GM19238 (cell line): ENCODE data around the gene OASL.

ENCODE experiments used
- DNase-seq: peaks from one replicate; pipeline ENCODE4 v3.0.0; 2011; ENCODE audit warnings: low spot score; ENCODE audit not compliant: insufficient read length

Gene OASL

DNA sequence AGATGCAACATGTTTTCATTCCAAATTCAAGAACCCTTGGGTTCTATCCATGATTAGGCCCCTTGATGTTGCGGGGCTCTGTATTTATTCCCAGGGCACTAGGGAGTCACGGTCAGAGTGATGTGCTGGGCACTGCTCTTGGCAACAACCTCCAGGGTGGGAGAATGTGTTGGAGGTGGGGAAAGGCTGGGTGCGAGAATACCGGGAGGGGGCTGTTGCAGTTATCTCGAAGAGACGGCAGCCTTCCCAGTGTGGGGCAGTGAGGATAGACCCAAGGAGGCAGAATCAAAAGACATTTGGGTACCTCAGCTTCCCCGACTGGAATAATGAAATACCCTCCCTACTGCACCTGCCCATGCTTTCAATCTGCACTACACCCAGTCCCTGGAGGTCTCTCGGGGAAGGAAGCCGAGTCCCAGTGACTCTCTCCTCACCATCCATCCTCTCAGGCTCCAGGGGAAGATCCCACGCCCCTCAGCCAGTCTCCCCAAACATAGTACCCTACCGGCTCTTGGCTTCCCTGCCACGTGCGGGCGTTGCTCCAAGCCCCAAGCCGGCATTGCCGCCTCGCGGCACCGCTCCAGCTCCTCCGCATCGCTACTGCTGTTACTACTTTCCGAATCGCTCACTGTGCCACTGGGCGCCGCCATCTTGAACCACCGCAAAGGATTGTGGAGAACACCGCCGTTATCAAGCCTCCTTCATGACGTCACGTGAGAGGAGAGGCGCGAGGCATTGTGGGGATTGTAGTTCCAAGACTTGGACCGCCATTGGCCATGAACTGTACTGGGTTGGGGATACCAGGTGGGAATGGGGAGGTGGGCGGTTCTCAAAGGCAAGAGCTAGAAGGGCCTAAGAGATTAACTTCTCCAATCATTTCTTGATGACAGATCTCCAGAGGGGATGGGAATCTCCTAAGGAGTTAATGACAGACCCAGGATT, 22.9 kb downstream of the OASL start, which contains the start of gene C12orf43:
TSS of gene C12orf43 (minus strand) at position 663 of the 942 bp plus-strand sequence. CDS start at position 650, 13 bp downstream.
- peak; percentile 80 for DNase-seq

DNA sequence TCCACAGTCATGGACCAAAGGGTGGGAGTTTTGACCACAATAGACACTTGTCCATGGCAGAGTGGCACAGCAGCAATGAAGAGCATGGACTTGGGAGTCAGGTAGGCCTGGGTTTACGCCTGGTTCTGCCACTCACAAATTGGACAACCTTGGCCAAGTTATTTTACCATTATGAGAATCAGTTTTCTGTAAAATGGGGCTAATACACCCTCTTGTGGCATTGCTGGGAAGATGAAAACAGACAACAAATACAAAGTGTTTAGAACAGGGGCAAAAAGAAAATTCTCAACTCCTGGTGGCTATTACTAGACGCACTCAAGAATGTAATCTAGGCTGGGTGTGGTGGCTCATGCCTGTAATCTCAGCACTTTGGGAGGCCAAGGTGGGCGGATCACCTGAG, 25.3 kb downstream of the OASL start:
- no peak for DNase-seq

DNA sequence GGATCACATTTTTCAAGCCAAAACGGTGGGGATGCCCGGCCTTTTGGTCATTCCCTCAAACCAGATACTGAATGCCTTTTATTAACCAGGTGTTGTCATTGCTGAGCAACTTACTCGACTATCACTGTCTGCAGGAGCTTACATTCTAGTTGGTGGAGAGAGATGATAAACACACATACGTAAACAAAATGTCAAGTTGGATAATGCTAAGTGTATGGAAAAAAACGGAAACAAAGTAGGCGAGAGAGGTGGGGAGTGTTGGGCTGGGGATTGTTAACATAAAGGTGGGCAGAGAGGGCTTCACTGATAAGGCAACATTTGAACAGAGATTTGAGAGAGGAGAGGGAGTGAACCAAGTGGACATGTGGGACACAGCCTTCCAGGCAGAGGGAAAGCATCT, 27.2 kb downstream of the OASL start:
- DNase-seq, result no peak

DNA sequence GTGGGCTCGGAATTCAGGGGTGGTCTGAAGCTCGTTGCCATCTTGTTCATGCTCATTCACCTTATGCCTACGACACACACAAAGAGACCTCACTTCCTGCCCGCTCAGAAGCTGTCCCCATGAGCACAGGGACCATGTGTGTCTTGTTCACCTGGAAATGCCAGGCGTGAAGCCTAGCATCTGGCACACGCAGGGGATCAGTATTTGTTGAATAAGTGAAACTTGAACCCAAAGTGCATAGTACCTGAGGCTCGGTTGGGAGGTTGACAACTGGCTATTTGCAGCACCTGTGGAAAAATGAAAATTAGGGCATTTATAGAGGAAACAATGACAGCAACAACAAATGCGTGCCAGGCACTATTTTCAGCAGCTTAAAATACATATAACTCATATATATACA, 28.2 kb downstream of the OASL start:
- DNase-seq, result no peak

DNA sequence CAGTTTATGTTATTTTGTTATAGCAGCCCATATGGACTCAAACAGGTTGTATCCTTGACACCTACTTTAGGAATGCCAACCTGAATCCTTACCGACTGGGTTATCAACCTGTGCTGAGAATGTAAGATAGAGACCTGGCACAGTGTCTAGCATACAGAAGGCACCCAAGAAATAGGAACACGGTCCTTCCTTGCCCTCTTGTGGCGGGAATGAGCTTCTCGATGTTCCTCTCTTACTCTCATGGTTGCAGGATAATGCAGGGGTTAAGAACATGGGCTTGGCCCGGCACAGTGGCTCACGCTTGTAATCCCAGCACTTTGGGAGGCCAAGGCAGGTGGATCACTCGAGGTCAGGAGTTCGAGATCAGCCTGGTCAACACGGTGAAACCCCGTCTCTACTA, 29.3 kb downstream of the OASL start:
- DNase-seq, result no peak

DNA sequence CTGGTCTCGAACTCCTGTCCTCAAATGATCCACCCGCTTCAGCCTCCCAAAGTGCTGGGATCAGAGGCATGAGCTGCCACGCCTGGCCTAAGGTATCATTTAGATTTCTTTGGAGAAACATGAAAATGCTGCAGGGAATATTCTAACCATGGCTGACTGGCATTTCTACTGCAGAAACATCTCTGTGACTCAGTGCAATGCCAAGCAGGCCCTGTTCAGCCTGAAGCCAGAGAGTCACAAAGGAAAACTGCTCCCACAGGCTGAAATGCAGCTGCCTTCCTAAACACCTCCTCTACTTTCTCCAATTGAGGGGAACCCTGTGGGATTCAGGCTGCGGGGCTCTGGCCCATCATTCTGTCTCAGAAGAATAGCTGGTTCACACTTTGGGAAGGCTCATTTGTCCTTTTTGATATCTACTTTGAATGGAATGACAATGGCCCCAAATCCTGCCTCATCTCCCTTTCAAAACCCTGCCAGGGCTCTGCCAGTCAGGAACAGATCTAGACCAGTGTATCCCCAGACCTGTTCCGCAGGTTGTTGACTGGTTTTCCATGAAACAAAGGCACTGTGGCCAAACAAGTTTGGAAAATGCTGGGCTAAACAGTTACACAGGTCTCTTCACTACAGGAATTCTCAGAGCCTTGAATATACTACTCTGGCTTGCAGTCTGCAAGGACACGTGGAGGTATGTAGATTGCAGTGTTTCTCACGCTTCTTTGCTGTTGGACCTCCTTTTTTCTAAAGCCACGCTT, 30.5 kb downstream of the OASL start:
- DNase-seq, result no peak

DNA sequence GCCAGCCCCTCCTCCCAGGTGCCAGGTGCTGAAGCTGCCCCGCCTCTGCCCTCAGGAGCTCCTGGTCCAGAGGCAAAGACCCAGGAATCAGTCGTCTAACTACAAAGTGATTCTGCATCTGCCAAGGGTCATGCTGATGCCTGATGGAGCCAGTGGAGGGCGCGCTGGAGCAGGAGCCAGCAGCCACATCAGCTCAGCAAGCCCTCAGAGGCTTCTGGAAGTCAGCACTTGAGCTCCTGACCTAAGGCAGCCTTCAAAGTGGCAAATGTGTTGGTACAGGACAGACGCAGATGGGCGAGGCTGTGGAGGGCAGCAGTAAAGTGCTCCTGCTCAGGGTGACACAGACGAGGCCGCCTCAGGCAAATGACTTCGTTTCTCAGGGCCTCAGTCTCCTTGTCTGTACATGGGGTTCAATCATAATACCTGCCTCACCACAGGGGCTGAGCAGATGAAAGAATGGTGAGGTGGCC, 33.7 kb downstream of the OASL start:
- DNase-seq, result no peak

DNA sequence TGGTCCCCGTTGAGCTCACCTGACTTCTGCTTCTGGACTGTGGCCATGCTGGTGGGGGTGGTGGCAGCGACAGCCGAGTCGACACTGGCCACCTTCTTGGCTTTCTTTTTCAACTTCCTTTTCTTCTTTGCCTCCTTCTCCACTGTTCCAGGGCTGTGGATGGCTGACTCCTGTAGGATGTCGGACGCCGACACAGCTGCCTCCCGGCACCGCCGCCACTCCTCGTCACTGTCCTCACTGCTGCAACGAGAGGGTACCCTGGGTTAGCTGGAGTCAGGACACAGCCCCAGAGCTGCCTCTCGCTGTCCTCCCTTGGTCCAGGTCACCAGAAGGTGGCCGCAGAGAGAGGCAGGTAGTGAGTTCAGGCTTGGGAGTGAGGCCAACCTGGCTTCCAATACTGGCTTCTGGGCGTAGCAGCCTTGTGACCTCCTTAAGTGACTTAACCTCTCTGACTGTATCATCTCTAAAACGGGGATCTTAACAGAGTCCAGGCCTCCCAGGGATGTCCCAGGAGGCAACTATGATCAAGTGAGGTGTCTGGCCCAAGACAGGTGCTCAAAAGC, 34.7 kb downstream of the OASL start:
- no peak for DNase-seq

DNA sequence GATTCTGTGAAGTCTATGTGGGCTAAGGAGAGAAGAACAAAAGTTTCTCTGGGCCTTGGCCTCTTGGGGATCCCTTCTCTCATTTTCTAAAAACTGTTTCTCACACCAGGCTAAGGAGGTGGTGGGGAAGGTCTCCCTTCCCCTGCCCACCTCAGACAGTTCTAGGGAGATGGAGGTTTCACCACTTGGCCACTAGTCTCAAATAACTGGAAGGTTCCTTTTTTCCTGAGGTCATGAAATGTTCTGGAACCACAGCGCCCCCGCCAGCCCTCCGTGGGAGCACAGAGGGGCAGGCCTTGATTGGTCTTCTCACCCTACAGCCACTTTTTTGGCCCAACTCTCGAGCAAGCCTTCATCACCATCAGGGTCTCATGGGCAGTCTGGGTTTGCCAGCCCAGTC, 35.4 kb downstream of the OASL start:
- no peak for DNase-seq

DNA sequence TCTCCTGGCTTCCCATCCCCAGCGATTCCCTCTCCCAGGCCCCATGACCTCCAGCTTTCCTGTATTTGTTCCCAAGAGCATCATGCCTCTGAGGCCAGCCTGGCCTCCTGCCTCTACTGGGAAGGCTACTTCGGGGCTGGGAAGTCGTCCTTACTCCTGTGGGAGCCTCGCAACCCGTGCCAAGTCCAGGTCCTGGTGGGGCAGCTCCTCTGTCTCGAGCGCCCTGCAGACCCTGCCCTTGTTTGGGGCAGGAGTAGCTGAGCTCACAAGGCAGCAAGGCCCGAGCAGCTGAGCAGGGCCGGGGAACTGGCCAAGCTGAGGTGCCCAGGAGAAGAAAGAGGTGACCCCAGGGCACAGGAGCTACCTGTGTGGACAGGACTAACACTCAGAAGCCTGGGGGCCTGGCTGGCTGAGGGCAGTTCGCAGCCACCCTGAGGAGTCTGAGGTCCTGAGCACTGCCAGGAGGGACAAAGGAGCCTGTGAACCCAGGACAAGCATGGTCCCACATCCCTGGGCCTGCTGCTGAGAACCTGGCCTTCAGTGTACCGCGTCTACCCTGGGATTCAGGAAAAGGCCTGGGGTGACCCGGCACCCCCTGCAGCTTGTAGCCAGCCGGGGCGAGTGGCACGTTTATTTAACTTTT, 37.1 kb downstream of the OASL start:
- DNase-seq, result no peak

DNA sequence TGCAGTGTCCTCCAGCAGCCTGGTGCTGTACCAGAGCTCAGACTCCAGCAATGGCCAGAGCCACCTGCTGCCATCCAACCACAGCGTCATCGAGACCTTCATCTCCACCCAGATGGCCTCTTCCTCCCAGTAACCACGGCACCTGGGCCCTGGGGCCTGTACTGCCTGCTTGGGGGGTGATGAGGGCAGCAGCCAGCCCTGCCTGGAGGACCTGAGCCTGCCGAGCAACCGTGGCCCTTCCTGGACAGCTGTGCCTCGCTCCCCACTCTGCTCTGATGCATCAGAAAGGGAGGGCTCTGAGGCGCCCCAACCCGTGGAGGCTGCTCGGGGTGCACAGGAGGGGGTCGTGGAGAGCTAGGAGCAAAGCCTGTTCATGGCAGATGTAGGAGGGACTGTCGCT, 38.0 kb downstream of the OASL start:
- no peak for DNase-seq

DNA sequence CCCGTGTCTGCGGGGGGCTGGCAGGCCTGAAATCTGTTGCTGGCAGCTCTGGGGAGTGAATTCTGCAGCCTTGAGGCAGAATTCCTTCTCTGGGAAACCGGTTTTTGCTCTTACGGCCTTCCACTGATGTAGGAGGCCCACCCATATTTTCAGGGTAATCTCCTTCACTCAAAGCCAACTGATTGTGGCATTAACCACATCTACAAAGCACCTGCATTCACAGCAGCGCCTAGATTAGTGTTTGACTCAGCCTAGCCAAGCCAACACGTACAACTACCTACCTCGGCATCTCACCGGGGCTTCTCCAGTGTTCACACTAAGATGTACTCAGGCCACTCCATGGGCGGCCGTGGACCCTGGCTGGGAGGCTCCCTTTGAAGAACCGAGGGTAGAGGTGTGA, 38.5 kb downstream of the OASL start:
- DNase-seq, result no peak

DNA sequence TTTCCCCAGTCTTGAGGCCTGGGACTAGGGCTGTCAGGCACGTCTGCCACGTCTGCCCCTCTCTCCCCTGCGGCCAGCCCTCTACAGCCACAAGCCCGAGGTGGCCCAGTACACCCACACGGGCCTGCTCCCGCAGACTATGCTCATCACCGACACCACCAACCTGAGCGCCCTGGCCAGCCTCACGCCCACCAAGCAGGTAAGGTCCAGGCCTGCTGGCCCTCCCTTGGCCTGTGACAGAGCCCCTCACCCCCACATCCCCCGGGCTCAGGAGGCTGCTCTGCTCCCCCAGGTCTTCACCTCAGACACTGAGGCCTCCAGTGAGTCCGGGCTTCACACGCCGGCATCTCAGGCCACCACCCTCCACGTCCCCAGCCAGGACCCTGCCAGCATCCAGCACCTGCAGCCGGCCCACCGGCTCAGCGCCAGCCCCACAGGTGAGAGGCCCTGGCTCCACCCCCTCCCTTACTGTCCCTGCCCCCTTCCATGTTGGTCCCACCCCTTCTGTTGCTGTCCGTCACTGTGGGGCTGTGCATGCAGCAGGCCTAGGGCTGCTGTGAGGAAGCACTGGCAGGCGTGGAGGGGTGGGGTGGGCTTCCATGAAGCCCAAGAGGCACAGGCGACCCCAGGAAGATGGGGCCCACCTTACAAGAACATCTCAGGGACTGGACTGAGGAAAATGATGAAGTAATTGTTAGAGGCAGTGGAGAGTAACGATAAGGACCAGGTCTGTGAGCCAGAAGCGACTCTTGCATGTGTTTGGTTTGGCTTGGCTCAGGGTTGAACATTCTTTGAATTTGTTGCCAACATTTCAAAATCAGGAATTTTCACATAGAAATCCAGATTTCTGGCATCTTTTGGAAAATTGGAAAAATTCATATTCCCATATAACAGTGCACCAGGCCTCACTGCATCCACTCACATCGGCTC, 39.6 kb downstream of the OASL start:
- no peak for DNase-seq

DNA sequence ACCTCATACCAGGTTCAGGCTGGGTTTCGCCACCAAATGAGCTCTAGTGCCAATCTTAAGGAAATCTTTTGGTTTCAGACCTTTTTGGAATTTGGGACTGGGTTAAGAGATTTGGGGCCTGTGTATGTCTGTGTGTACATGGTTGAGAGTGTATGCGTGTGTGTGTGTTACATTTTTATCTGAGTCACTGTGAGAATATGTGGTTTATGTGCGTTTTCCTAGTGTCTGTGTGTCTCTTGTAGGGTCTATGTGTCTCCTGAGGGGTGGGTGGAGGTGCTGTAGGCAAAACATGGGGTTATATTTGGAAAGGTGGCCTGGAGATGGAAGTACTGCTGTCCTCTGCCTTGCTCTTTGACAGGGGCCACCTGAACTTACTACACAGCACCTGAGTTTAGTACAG, 40.6 kb downstream of the OASL start:
- DNase-seq, result no peak

DNA sequence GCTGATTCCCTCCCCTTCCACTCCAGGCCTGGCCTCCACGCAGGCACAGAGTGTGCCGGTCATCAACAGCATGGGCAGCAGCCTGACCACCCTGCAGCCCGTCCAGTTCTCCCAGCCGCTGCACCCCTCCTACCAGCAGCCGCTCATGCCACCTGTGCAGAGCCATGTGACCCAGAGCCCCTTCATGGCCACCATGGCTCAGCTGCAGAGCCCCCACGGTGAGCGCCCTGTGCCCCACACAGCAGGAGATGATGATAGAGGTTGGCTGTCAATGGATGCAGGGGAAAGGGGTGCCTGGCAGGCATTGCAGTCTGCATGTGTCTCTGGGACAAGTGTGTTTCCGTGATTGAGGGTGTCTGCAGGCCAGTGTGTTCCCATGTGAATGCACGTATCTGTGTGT, 41.6 kb downstream of the OASL start:
- DNase-seq, result no peak

DNA sequence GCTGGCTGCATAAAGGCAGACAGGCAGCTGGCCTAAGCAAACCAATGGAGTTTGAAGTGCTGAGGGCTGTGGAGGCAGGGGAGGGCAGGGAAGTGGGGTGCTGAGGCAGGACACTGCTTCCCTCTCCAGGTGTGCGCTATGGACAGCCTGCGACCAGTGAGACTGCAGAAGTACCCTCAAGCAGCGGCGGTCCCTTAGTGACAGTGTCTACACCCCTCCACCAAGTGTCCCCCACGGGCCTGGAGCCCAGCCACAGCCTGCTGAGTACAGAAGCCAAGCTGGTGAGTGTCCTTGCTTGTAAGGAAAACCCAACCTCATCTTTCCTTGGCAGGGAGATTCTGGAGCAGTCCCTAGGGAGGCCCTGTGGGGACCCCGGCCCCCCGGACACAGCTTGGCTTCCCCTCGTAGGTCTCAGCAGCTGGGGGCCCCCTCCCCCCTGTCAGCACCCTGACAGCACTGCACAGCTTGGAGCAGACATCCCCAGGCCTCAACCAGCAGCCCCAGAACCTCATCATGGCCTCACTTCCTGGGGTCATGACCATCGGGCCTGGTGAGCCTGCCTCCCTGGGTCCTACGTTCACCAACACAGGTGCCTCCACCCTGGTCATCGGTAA, 42.8 kb downstream of the OASL start:
- no peak for DNase-seq

DNA sequence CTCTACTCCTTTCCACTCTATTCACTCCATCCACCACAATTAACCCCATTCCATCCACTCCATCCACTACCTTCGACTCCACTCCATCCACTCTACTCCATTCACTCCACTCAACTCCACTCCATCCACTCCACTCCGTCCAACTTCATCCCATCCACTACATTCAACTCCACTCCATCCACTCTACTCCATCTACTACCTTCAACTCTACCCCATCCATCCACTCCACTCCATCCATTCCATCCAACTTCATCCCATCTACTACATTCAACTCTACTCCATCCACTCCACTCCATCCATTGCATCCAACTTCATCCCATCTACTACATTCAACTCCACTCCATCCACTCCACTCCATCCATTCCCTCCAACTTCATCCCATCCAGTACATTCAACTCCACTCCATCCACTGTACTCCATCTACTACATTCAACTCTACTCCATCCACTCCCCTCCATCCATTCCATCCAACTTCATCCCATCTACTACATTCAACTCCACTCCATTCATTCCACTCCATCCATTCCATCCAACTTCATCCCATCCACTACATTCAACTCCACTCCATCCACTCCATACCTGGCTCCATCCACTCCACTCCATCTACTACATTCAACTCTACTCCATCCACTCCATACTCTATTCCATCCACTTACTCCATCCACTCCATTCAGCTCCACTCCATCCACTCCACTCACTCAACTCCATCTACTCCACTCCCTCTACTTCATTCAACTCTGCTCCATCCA, 44.3 kb downstream of the OASL start:
- DNase-seq, result no peak

DNA sequence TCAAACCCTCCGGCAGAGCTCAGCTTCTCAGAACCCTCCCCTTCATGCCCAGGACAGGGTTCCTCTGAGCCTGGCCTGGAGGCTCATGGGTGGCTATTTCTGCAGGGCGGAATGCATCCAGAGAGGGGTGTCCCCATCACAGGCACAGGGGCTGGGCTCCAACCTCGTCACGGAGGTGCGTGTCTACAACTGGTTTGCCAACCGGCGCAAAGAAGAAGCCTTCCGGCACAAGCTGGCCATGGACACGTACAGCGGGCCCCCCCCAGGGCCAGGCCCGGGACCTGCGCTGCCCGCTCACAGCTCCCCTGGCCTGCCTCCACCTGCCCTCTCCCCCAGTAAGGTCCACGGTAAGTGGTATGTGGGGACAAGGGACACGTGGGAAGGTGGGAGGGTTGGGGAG, 45.0 kb downstream of the OASL start:
- no peak for DNase-seq

DNA sequence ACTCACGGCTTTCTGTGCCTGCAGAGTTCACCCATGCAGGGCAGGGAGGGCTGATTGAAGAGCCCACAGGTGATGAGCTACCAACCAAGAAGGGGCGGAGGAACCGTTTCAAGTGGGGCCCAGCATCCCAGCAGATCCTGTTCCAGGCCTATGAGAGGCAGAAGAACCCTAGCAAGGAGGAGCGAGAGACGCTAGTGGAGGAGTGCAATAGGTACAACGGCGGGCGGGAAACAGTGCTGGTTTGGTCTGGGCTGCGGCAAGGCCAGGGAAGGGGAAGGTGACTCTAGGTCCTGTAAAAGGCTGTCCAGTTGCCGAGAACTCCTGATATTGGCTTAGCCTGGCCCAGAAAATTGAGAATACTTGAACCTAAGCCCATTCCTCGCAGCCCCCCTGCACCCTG, 45.5 kb downstream of the OASL start:
- no peak for DNase-seq
